ENCODE data around the gene RBMS1.
"Not testable (repeated sequence)": the region's sequence is repeated elsewhere in the genome, so short reads cannot be mapped to it uniquely, and the experiment has no call there.

The RBMS1 gene

DNA sequence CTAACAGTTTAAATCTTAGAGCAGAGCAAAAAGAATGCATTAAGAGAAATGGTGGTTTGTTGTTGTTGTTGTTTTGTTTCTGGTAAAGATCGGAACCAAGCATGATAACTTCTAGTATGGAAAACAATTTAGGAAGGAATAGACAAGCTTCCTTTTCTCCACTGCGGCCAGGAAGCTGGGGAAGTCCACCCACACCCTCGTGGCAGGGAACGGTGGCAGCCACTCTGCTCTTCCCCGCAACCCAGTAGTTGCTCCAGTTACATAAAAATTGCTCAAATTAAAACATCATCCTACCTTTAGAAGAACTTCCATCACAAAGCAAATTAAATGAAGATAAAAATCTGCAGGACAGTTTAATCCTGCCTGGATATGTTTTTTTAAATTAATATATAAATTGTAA is 113.0 kb downstream of the RBMS1 start:
- DNase-seq (ENCODE audit: low read depth, low spot score), result no peak

GRCh38 chr2:160380000-160380570 is 113.5 kb downstream of the RBMS1 start:
- no peak for DNase-seq (ENCODE audit: low read depth, low spot score)

DNA sequence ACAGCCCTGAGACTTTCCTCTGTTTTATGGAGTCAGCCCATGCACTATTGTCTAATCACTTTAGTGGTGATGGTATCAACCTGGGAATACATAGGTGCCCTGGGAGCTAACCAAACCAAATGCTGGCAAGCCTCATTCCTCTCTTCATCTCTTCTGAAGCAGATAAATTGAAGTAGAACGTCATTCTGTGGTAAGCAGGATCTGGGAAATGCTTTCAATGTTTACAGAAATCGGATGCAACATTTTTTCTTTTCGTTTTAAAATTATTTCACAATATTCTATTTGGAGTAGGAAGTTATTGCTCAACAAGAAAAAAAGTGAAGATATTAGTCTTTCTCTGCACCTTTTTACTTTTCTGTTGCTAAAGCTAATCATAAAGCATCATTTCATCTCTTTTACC is 114.2 kb downstream of the RBMS1 start:
- no peak for DNase-seq (ENCODE audit: low read depth, low spot score)

GRCh38 chr2:160377204-160377995 is 116.2 kb downstream of the RBMS1 start:
- DNase-seq (ENCODE audit: low read depth, low spot score), result no peak

DNA sequence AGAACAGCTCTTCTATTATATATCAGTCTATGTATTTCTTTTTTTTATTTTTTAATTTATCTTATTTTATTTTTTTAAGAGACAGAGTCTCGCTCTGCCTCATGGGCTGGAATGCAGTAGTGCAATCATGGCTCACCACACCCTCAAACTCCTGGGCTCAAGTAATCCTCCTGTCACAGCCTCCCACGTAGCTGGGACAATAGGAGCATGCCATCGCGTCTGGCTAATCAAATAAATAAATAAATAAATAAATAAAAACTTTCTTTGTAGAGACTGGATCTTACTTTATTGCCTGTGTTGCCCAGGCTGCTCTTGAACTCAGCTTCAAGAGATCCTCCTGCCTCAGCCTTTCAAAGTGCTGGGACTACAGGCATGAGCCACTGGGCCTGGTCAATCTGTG is 117.0 kb downstream of the RBMS1 start:
- DNase-seq (ENCODE audit: low read depth, low spot score), result no peak

GRCh38 chr2:160375802-160376469 is 117.7 kb downstream of the RBMS1 start:
- no peak for DNase-seq (ENCODE audit: low read depth, low spot score)

GRCh38 chr2:160375037-160375436 is 118.6 kb downstream of the RBMS1 start:
- DNase-seq (ENCODE audit: low read depth, low spot score), result no peak

- no peak for DNase-seq (ENCODE audit: low read depth, low spot score)
These were observed 119.9 kb downstream of the RBMS1 start for GRCh38 chr2:160373666-160374065.

DNA sequence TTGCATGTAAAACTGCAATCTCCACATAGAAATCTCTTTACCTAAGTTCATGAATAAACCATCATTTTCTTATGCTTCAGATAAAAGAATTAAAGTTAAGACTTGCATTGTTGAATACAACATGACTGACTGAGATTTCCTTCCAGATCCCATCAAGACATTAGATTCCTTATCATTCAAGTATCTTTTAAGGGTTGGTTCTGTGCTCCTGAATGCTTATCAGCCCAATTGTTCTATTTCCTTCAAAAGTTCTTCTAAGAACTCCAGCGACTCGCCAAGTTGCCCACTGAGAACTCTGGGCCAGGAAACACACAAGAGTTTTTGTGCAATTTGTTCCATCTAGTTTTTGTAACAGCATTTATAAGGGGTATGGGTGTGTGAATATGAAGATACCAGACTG is 120.3 kb downstream of the RBMS1 start:
- no peak for DNase-seq (ENCODE audit: low read depth, low spot score)

DNA sequence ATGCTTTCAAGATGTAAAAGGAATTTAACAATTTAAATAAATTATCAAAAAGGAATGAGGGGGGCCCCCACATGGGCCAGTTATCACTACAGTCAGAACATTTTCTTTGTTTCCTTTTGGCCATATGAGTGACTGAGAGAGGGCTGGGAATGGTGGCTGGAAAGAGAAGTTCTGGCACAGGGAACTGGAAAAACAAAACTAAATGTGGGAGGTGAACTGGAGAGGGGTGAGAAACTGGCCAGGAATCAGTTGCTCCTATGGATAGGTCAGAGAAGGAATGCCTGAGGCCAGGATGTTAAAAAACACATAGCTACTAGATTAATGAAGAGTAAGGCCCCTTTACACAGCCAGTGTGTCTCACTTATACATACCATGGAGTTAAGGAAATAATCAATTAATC is 121.0 kb downstream of the RBMS1 start:
- DNase-seq (ENCODE audit: low read depth, low spot score), result no peak

- DNase-seq (ENCODE audit: low read depth, low spot score), result no peak
These were observed 121.6 kb downstream of the RBMS1 start for GRCh38 chr2:160372010-160372356.

DNA sequence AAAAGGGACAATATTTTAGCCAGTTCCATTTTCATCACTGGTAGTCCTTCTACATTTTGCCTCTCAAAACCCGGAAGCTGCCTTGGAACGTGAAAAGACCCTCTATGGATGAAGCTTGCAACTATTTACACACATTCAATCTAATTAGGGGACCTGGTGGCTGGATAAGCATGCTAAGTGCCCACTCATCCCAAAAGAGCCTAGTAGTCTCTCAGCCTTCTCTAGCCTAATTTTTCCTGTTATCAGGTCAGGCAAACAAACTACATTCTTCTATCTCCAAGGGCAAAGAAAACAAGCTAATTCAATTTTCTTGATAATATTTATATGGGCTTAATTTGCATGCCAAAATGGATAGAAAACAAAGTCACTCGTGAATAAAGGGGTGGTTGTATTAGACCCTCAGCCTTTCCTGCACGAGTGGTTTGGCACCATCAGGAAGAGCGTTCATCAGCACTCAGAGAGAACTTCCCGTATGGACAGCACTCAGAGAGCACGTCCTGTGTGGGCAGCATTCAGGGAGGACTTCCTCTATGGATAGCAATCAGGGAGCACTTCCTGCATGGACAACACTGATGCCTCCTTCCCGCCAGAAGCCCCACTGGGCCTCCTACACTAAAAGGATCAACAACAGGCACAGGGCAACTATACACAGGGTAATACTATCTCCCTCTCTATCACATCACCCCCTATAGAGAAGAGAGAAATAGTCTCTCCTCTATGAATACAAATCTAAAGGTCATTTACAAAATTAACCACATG is 122.2 kb downstream of the RBMS1 start:
- no peak for DNase-seq (ENCODE audit: low read depth, low spot score)

DNA sequence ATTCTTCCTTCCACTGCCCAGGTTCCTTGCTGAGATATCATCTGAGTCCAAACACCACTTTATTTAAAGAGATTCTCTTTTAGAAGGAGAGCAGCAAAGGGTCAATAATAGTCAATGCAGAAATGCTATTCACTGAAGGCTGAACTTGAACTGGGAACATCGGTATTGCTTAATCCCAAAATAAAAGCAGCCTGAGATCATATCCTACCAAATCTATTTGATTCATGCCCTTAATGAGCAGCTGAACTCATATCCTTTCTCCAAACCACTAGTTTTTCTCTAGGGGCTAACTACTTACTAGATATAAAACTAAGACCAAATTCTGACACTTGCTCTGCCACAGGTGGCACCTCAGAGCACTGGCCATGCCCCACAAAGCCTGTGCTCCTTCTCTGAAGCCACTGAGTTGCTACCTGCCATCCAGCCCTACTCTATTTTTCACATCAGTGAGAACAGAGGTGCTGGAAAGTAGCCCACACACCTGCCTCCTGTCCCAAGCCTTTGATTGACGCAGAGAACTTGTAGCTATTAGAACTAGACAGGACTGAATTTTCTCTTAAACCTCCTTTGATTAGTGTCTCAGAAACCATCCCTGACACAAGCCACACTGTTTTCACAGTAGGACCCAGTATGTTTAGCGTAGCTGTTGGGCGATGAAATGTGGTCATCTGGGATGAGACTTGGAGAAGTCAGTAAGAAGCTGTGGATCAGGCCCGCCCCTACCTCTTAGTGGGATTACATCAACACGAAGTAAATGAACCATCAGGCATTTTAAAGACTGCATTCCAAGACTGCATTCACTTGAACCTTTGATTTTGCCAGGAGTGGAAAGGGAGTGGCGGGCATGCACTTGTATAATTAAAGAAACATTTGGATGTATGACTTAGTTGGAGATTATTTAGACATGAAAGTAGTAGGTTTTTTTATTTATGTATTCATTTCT is 124.3 kb downstream of the RBMS1 start:
- no peak for DNase-seq (ENCODE audit: low read depth, low spot score)

DNA sequence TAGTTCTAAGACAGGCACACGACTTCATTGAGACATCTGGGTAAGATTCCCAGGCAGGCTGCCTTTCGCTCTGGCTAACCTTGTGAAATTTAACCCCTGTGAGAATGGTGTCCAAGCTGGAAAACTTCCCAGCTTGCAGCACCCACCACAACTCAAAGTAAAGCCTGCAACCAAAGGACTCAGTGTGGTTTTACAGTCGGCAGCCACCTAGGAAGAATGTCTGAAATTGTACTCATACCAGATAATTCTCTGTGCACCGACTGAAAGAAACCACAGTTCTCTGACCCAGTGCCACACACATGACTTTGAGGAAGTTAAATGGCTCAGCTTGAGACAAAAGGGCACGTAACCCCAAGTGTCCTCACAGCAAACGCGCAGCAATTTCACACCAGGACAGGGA is 125.7 kb downstream of the RBMS1 start:
- no peak for DNase-seq (ENCODE audit: low read depth, low spot score)

- not testable (repeated sequence) for DNase-seq (ENCODE audit: low read depth, low spot score)
These were observed 126.5 kb downstream of the RBMS1 start for GRCh38 chr2:160367139-160367538.

DNA sequence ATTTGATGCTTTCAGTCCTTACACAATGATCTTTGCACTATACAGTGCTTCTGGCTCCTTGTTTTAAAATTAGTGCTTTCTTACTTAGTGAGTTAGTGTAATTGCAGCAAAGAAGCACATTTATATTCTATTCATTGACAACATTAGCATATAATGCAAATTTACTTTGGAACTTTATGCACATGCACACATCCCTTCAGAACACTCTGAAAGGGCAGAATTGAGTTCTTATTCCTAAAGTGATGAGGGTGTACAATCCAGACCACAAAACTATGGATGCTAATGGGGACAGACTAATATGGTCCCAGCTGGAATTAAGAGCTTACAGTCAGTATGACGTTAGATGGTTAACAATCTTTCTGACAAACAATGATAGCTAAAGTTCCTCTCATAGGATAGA is 127.1 kb downstream of the RBMS1 start:
- DNase-seq (ENCODE audit: low read depth, low spot score), result no peak

- no peak for DNase-seq (ENCODE audit: low read depth, low spot score)
These were observed 127.8 kb downstream of the RBMS1 start for GRCh38 chr2:160365716-160366367.

DNA sequence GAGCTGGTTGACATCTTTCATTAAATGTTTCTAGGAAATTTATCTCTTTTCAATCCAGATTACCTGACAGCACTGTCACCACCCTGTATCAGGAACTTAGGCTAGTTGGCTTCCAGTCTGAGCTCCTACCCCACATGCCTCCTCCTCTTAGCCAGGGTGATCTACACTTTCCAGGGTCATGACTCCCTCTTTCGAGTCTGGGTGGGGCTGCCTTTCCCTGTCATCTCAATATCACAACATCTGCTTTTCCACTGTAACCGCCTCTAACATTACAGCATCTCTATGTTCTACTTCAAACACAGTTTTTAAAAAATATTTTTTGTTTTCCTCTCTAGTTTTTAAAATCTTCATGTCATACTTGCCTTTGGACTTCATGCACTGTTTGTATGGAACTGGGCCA is 129.2 kb downstream of the RBMS1 start:
- DNase-seq (ENCODE audit: low read depth, low spot score), result no peak

- DNase-seq (ENCODE audit: low read depth, low spot score), result no peak
These were observed 129.6 kb downstream of the RBMS1 start for GRCh38 chr2:160363961-160364360.

DNA sequence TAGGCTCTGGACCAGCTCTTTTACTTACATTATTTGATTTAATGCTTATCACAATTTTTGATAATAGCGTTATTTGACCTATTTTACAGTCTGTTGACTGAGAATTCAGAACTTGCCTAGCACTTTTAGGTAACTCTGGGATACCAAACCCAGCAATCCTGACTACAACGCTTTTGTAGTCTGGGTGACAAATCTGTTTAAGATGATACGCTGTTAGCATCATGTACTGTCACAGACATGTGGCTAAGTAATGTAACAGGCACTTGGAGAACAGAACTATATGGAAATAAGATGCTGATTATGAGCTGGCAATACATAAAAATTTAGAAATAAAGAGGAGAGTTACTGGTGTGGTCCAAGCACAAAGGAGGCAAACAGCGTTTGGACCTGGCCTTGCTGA is 130.6 kb downstream of the RBMS1 start:
- no peak for DNase-seq (ENCODE audit: low read depth, low spot score)

DNA sequence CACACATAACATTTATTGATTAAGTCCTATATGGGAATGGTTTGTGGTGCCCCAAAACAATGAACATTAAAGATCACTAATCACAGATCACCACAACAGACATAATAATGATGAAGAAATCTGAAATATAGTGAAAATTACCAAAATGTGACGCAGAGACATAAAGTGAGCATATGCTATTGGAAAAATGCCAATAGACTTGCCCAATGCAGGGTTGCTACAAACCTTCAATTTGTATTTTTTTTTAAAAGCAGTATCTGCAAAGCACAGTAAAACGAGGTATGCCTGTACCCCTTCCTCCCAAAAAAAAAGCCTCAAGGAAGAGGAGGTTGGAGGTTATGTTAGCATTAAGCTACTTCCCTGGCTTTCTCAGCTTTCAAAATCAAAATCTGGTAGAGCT is 131.1 kb downstream of the RBMS1 start:
- no peak for DNase-seq (ENCODE audit: low read depth, low spot score)
